ENCODE data around the gene KIF13A. TPM values are rescaled to one million over a fixed set of nuclear protein-coding genes. Genes with fewer than 3 reads are reported as not detected.
A peak's percentile ranks its signal among the peaks of the same experiment; 100 is the strongest.

Gene KIF13A
- total and polyA plus RNA-seq, 9 of the 15 experiments (the other 6 are each of a cell fraction or from before 2014, with no cell fraction given) = 3.6 to 44.3 (median 29.7) TPM

GRCh38 chr6:17972074-17972952 is 15.1 kb downstream of the KIF13A start (continued):
- 0 out of 4 replicates have a peak, but pooled peaks of 1 of the 2 experiments have one; percentile 33 for TF ChIP-seq UBTF (IDR thresholded peaks at IDR 0.05; ENCODE audit: borderline replicate concordance in 1 of 2, low read depth in 2 of 2, low read length in 2 of 2)
- TF ChIP-seq ADNP (tag; IDR thresholded peaks at IDR 0.05) = 0 out of 2 replicates have a peak, but pooled peaks have one; percentile 15
- TF ChIP-seq MAFG (tag; conservative IDR thresholded peaks at IDR 0.05) = peak; percentile 44
- 0 out of 2 replicates have a peak, but pooled peaks have one; percentile 25 for TF ChIP-seq NCOA6 (IDR thresholded peaks at IDR 0.05)
